ENCODE data around the gene YOD1. TPM values are rescaled to one million over a fixed set of nuclear protein-coding genes. Genes with fewer than 3 reads are reported as not detected.
A peak's percentile ranks its signal among the peaks of the same experiment; 100 is the strongest.

Gene YOD1
- total and polyA plus RNA-seq, 10 of the 15 experiments (the other 5 are each of a cell fraction or from before 2014, with no cell fraction given), result 2.1 to 7.9 (median 5.0) TPM

DNA sequence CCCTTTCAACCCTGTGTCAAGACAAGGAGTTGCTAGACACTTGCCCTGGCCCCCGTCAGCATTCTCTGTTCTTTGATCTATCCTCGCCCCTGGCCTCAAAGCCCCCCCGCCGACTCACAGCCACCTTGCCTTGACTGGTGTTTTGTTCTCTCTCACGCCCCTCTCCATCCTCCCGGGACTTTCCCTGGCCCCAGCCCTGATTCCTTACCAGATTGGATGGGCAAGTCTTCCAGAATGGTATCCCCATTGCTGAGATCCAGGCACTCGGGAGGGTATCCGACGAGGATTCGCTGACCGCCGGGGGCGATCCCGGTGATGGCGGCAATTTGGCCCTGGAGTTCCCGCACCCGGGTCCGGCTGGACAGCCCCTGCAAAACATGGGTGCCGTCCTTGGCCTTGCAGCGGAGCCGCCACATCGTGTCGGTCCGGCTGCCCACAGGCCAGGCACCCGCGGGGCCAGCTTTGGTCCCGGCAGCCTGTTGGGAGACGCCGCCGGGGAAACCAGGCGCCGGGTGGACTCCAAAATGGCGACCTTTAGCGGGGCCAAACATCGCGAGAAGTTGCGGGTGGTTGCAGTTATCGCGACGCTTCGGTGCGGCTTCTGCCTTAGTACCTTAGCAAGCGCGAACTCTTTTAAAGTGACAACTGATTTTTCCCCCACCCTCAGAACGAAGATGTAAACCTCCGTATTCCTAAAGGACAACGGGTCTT lies 373 bp downstream of the YOD1 start (continued):
- TF ChIP-seq POLR2AphosphoS5 (IDR thresholded peaks at IDR 0.05; ENCODE audit: low read length), result peak; percentile 54; the same call in 1 of the 2 replicates
- TF ChIP-seq MYC (IDR thresholded peaks at IDR 0.05; ENCODE audit: insufficient read depth, insufficient read length, insufficient replicate concordance, low read length, severe bottlenecking), result no peak
- no peak for TF ChIP-seq SIX5 (IDR thresholded peaks at IDR 0.05; ENCODE audit: low read depth, low read length, severe bottlenecking)
- no peak for TF ChIP-seq ZNF217 (IDR thresholded peaks at IDR 0.05)
- TF ChIP-seq TCF12 (IDR thresholded peaks at IDR 0.05; ENCODE audit: low read depth, low read length), result no peak
- no peak for TF ChIP-seq HDAC6 (IDR thresholded peaks at IDR 0.05; ENCODE audit: unreplicated experiment)

DNA sequence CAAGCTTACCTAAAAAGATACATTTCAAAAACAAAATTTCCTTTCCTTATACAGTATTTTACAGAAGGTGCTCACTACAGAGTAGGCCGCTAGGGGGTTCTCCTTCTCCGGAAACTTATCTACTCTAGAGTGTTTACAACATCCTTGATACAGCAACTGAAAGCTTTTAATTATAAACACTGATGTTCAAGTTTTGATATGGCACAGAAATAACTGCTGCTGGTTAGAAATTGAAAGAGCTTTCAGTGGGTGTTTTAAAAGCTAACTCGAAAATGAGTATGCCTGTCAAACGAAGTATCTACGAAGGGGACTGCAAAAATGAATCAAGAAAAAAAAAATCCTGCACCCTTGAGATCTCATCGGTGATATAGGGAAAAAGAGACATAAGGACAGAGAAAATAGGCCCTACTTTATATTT lies 1.0 kb downstream of the YOD1 start:
- SMC1A ChIA-PET (ENCODE audit: uncharacterized antibody, unreplicated experiment), result interaction anchor here (0.6 to 7.1 kb wide), 7 partner anchors 24 to 355 kb away, joined by 3 to 66 read pairs (median 5); no protein-coding TSS in a partner anchor
- 0% methylated on average over 6 of the region's 6 CpGs for WGBS (ENCODE audit: insufficient coverage, insufficient replicate concordance, low lambda C conversion rate, missing lambda C conversion rate)
- TF ChIP-seq ETV6 (conservative IDR thresholded peaks at IDR 0.05 in 1 of 2, IDR thresholded peaks at IDR 0.05 in 1 of 2; ENCODE audit: borderline replicate concordance in 1 of 2, low read depth in 1 of 2), result no peak
- 0 out of 2 replicates have a peak, but pooled peaks have one; percentile 5 for TF ChIP-seq MXI1 (IDR thresholded peaks at IDR 0.05; ENCODE audit: low read depth, low read length)
- TF ChIP-seq RAD21 (IDR thresholded peaks at IDR 0.05; ENCODE audit: insufficient read depth, low read depth, low read length), result peak; percentile 71
- TF ChIP-seq, protein P1, sequence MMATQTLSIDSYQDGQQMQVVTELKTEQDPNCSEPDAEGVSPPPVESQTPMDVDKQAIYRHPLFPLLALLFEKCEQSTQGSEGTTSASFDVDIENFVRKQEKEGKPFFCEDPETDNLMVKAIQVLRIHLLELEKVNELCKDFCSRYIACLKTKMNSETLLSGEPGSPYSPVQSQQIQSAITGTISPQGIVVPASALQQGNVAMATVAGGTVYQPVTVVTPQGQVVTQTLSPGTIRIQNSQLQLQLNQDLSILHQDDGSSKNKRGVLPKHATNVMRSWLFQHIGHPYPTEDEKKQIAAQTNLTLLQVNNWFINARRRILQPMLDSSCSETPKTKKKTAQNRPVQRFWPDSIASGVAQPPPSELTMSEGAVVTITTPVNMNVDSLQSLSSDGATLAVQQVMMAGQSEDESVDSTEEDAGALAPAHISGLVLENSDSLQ (IDR thresholded peaks at IDR 0.05), result 0 out of 2 replicates have a peak, but pooled peaks have one; percentile 23
- TF ChIP-seq, protein P2, sequence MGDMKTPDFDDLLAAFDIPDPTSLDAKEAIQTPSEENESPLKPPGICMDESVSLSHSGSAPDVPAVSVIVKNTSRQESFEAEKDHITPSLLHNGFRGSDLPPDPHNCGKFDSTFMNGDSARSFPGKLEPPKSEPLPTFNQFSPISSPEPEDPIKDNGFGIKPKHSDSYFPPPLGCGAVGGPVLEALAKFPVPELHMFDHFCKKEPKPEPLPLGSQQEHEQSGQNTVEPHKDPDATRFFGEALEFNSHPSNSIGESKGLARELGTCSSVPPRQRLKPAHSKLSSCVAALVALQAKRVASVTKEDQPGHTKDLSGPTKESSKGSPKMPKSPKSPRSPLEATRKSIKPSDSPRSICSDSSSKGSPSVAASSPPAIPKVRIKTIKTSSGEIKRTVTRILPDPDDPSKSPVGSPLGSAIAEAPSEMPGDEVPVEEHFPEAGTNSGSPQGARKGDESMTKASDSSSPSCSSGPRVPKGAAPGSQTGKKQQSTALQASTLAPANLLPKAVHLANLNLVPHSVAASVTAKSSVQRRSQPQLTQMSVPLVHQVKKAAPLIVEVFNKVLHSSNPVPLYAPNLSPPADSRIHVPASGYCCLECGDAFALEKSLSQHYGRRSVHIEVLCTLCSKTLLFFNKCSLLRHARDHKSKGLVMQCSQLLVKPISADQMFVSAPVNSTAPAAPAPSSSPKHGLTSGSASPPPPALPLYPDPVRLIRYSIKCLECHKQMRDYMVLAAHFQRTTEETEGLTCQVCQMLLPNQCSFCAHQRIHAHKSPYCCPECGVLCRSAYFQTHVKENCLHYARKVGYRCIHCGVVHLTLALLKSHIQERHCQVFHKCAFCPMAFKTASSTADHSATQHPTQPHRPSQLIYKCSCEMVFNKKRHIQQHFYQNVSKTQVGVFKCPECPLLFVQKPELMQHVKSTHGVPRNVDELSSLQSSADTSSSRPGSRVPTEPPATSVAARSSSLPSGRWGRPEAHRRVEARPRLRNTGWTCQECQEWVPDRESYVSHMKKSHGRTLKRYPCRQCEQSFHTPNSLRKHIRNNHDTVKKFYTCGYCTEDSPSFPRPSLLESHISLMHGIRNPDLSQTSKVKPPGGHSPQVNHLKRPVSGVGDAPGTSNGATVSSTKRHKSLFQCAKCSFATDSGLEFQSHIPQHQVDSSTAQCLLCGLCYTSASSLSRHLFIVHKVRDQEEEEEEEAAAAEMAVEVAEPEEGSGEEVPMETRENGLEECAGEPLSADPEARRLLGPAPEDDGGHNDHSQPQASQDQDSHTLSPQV (IDR thresholded peaks at IDR 0.05), result 0 out of 2 replicates have a peak, but pooled peaks have one; percentile 34
- no peak for TF ChIP-seq IKZF2 (IDR thresholded peaks at IDR 0.05)
- TF ChIP-seq SMC3 (IDR thresholded peaks at IDR 0.05; ENCODE audit: borderline replicate concordance, low read length), result peak; percentile 69; the same call in 1 of the 2 replicates
- no peak for TF ChIP-seq NR2C2 (IDR thresholded peaks at IDR 0.05; ENCODE audit: borderline replicate concordance, control insufficient read depth, insufficient read length, low read depth)
- TF ChIP-seq SMARCA5 (IDR thresholded peaks at IDR 0.05), result peak; percentile 30; the same call in 1 of the 2 replicates

More for the DNA sequence above, 1.0 kb downstream of the YOD1 start:
- peak overlapping the region; percentile 84 for H3K9ac ChIP-seq (ENCODE audit: control insufficient read depth, insufficient read depth, low read length)
- RAD21 ChIA-PET (ENCODE audit: unreplicated experiment), result interaction anchor here (0.6 to 2.2 kb wide), 11 partner anchors 19 to 450 kb away, joined by 3 to 7 read pairs (median 3); partner anchors contain the start of gene CD55
- H3K9me3 ChIP-seq (replicated peaks; ENCODE audit: control insufficient read depth, insufficient read depth, low read length), result no peaks in the 10 kb centered on the region; the same call in 2 of the 3 replicates
- no peaks in the 10 kb centered on the region for H3K27me3 ChIP-seq (replicated peaks in 1 of 2; ENCODE audit: control insufficient read depth in 2 of 2, insufficient read depth in 2 of 2, low read length in 1 of 2)
- DNase-seq (ENCODE audit: low read depth, low spot score) (no peak), ATAC-seq (peak; percentile 68), FAIRE-seq (no peak)
- CTCF ChIA-PET, result interaction anchor here (0.7 to 9.2 kb wide), 23 partner anchors 9 to 450 kb away, joined by 3 to 131 read pairs (median 4); partner anchors contain the start of genes C1orf116, C4BPB and CD55
- intact Hi-C loops (cut with micrococcal nuclease; ENCODE audit: unreplicated experiment) (loop anchor here (1.0 to 5.0 kb wide), 3 partner anchors 27 to 448 kb away; no protein-coding TSS in a partner anchor), in situ Hi-C loops (cut with MboI) (no loop called here)
- no peaks in the 10 kb centered on the region for H4K20me1 ChIP-seq (ENCODE audit: control insufficient read depth, insufficient read depth)
- BruUV-seq (replicated peaks), result no TSS peak
- peaks cover 0 to 8% of the 10 kb centered on the region in 2 experiments; a peak in 2 of 4 replicates for H3K36me3 ChIP-seq (ENCODE audit: control insufficient read depth in 2 of 2, insufficient read depth in 2 of 2, low read length in 1 of 2)
- H3K27ac ChIP-seq (ENCODE audit: control insufficient read depth, insufficient read depth), result peak overlapping the region; percentile 55
- peaks cover 21% of the 10 kb centered on the region for H3K4me1 ChIP-seq (ENCODE audit: control insufficient read depth, insufficient read depth, low read length)
- peak overlapping the region; percentile 81 for H3K4me2 ChIP-seq (ENCODE audit: control insufficient read depth, insufficient read depth)
- H3K4me3 ChIP-seq, result peak overlapping the region; percentile 94
- H3K79me2 ChIP-seq (ENCODE audit: control insufficient read depth, insufficient read depth, low read length), result peaks cover 29% of the 10 kb centered on the region
- peak overlapping the region; percentile 100 for H2AFZ ChIP-seq (ENCODE audit: control insufficient read depth, low read depth, low read length)
- POLR2A ChIA-PET, result no interaction called here
